Measurements from ENCODE around the gene ARF3.

Gene ARF3

DNA sequence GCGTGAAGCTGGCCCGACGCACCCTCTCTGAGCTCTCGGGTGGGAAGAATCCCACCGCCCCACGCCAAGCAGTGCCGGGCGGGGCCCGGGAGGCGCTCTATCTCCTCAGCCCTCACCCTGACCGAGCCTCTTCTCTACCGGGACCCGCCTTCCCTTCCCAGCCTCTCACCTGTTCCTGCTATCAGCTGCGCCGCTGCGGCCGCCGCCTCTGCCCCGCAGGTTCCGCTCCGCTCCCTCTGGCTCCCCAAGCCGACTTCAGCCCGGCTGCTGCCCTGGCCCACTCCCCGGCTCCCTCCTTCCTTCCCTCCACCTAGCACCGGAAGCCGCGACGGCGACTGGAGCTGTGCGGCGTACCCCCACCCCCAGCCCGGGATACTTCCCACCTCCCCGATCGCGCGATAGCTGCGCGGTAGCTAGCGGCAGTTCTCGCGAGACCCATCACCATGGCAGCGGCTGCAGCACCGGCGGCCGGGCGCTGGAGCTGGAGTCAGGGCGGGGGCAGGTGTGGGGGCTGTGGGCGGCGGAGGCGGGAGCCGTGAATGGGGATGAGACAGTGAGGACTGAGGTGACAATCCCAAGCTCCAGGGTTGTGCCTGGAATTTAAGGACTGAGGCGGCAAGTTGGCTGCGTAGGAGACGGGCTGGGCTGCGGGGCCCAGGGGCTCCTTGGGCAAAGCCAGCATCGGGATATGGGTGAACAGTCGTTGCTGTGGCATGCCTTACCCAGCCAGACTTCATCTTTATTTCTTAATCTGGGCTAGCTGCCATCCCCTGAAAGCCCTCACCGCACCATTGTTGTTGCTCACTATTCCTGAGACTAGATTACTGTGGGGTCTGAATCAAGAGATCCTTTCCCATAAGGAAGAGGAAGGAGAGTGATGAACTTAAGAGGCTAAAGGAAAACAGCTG lies at the start of gene ARF3:
ARF3 (minus strand) TSS at position 347 of the 908 bp plus-strand sequence. CDS start 16,392 bp downstream, outside the sequence.
- no peak for TF ChIP-seq JUND (IDR thresholded peaks at IDR 0.05; ENCODE audit: low read depth)
- peak; percentile 96 to 97 for DNase-seq (ENCODE audit: low read depth in 1 of 2, low spot score in 1 of 2)
- in situ Hi-C loops (cut with HindIII; ENCODE audit: low pct_unique_long_range_greater_than_20kb, low sequenced_read_pairs), result no loop called here

DNA sequence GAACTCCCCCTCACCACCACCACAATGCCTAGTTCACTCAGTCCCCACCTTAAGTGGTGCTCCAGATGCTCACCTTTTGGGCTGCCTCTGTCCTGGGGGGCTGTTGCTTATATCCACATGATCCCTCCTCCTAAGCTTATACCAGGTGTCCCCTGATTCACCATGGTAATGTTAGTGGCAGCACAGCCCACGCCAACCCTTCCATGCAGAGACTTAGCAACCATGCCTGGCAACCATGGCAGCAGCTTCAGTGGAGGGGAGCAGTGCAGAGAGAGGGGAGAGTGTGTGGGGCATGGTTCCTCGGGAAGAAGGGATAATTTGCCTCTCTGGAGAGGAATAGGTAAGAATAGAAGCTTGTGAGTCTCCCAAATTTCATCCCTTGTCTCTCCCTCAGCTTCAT lies 43.1 kb upstream of the ARF3 start:
- in situ Hi-C loops (cut with HindIII; ENCODE audit: low pct_unique_long_range_greater_than_20kb, low sequenced_read_pairs), result no loop called here
- no peak for TF ChIP-seq JUND (IDR thresholded peaks at IDR 0.05; ENCODE audit: low read depth)
- DNase-seq (ENCODE audit: low read depth in 1 of 2, low spot score in 1 of 2), result no peak

DNA sequence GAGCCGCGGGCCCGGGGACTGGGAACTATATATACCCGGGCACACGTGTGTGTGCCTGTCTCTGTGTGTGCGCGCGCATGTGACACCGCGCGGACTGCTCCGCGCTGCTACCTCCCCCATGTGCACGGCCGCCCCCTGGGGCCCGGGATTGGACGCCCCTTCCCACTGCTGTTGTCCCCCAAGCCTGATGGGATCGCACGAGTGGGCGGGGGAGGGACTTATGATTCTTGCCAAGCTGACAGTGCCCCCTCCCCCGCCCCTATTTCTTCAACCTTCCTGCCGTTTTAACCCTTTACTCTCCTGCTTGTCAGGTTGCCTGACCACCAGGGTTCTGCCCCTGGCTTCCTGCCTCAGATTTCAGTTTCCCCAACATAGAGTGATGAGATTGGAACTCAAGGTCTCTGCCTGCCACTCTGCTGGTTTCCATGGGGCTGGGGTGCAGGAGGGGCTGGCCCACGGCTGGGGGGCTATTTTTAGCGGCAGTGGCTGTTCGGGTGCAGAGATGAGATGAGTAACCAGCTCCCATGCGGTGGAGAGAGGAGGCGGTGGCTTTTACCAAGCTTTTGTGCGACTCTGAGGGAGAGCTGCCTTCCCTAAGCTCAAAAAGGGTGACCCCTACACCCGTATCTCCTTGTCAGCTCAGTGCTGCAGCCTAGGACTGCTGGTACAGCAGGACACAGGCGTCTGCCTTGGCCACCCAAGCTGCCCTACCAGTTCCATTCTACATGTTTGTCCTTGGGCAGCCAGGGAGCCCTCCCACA lies 42.3 kb upstream of the ARF3 start, which contains the start of gene DDN:
DDN (minus strand) TSS at position 5 of the 761 bp plus-strand sequence. CDS start 88 bp downstream, outside the sequence.
- in situ Hi-C loops (cut with HindIII; ENCODE audit: low pct_unique_long_range_greater_than_20kb, low sequenced_read_pairs), result no loop called here
- DNase-seq (ENCODE audit: low read depth in 1 of 2, low spot score in 1 of 2), result peak; percentile 47 to 75
- TF ChIP-seq JUND (IDR thresholded peaks at IDR 0.05; ENCODE audit: low read depth), result no peak

DNA sequence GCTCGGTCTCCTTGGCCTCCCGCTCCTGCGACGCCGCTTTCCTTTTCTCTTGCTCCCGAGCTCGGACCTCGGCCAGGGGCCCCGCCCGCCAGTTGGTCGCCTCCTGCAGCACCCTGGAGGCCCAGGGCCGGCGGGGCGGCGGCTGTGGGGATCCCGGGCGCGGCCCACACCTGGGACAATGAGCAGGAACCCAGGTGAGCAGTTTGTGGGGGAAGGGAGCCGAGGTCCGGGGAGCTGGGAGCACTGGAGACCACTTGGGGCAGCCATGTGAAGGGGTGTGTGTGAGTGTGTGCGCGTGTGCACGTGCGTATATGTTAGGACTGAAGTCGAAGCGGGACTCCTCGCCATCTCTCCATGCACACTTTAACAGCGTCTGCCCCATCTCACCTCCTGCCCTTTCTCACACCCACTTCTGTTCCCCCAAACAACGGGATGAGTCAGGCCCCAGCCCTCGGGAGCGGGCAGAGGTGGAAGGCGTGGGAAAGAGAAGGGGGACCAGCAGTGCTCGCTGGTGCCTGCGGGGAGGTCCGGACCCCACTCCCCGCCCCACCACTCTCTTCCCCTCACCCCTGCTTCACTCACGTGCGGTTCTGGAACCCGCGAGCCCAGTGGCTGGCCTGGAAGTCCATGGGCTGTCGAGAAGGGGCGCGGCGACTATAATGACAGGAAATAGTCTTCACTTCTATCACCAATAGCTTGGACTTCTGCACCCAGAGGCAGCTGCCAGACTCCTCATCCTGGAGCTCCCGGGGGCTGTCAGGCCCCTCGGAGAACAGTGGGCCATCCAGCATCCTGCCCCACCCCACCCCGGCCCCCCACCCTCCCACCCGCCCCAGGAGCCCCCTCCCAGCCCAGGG lies 41.4 kb upstream of the ARF3 start:
- no peak for DNase-seq (ENCODE audit: low read depth in 1 of 2, low spot score in 1 of 2)
- no peak for TF ChIP-seq JUND (IDR thresholded peaks at IDR 0.05; ENCODE audit: low read depth)
- in situ Hi-C loops (cut with HindIII; ENCODE audit: low pct_unique_long_range_greater_than_20kb, low sequenced_read_pairs), result no loop called here

DNA sequence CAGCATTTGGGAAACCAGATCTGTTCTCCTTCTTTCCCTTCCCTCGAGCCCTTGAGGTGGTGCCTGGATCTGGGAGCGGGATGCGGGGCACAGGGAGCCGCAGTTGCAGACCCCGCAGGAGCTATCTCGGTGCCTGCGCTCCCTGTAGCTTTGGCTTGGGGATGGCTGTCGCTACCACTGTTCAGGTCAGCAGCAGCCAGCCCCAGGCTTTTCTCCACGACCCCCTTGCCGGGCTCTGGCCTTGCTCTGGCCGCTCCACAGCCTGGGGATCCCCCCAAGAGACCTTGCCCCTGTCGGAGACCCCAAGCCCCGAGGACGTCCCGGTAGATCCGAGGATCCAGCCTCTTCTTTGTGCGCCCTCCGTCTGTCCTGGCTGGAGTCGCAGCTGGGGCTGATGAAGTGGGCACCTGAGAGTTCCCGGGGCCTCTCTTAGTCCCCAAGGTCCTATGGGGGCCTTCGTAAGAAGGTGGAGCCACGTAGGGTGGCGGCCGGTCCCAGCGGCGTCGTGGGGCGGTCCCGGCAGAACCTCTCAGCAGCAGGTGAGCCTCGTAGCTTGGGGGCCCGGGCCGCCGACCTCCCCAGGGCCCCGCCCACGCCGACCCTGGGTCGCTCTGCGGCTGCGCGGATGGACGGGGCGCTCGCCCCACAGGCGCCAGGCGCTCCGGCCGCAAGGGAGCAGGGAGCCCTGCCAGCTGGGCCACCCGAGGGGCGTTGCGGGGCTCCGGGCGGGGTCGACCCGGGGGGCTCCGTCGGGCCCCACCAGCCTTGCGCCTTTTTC lies 40.6 kb upstream of the ARF3 start:
- in situ Hi-C loops (cut with HindIII; ENCODE audit: low pct_unique_long_range_greater_than_20kb, low sequenced_read_pairs), result no loop called here
- TF ChIP-seq JUND (IDR thresholded peaks at IDR 0.05; ENCODE audit: low read depth), result no peak

DNA sequence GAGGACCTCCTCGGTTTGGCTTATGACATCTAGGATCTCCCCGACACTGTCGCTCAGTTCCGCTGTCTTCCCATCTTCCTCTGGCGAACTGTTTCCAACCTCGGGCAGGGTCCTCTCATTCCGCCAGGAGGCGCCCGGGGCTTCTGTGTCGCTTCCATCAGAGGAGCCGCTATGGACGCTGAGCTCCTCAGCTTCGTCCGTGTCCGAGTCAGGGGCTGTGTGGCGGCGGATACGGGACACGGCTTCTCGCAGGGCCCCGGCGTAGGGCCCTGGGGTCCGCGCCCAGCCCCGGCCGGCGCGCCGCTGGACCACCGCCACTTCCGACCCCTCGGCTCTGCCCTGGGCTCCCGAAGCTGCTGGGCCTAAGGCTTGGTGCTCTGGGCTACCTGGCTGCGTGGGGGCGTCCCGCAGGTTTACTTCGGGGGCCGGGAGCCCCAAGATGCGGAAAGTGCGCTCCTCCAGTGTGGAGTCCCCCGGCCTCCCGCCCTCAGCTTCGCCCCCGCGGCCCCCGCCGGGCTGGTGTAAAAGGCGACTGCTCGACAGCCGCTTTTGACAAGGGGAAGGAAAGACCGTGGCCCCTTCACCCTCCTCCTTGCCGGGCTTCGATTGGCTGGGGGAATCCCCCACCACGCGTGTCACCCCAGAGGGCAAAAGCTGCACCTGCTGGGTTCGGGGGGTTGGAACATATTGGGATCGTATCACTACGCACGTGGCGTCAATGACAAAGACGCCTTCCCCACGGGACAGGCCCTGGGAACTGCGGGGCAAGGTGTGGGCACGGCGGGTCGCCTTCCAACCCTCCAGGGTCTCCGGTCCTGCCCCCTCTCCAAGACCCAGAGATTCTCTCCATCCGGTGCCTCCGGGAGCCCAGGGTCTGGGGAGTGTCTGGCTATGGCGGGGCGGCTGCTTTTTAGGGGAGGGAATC lies 39.8 kb upstream of the ARF3 start:
- in situ Hi-C loops (cut with HindIII; ENCODE audit: low pct_unique_long_range_greater_than_20kb, low sequenced_read_pairs), result no loop called here
- no peak for TF ChIP-seq JUND (IDR thresholded peaks at IDR 0.05; ENCODE audit: low read depth)
- DNase-seq (ENCODE audit: low read depth in 1 of 2, low spot score in 1 of 2), result no peak

More for the DNA sequence above, 40.6 kb upstream of the ARF3 start:
- no peak for DNase-seq (ENCODE audit: low read depth in 1 of 2, low spot score in 1 of 2)

DNA sequence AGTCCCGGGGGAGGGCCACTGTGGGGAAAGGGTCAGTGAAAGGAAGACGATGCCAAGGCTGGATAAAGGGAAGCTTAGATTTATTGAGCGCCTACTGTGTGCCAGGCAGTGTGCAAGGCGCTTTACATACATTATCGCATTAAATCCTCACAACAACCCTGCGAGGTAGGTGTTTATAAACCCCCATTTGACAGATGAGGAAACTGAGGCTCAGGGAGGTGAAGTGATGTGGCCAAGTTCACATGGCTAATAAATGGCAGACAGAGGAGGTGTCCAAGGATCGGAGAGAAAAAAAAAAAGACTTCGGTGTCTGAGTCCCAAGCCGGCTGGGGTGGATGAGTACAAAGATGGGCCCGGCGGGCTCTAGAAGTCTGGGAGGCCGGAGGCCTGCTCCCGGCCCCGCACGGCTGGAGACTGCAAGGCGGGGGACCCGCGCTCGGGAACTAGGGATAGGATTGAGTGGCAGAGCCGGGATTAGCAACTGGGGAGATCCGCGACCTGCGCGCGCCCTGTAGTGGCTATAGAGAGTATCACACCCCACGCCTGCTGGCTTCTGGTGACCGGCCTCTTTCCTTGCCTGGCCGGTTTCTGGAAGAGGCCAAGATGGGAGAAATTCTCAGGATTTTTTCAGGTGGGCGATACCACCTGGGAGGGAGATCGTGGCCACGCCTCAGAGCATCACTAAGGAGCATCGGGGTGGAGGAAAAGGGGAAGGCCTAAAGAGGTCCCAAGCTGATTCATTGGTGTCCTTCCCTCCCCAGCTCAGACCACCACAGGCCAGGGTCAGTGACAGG lies 38.0 kb upstream of the ARF3 start:
- DNase-seq (ENCODE audit: low read depth in 1 of 2, low spot score in 1 of 2), result peak; percentile 91 to 100
- in situ Hi-C loops (cut with HindIII; ENCODE audit: low pct_unique_long_range_greater_than_20kb, low sequenced_read_pairs), result no loop called here

DNA sequence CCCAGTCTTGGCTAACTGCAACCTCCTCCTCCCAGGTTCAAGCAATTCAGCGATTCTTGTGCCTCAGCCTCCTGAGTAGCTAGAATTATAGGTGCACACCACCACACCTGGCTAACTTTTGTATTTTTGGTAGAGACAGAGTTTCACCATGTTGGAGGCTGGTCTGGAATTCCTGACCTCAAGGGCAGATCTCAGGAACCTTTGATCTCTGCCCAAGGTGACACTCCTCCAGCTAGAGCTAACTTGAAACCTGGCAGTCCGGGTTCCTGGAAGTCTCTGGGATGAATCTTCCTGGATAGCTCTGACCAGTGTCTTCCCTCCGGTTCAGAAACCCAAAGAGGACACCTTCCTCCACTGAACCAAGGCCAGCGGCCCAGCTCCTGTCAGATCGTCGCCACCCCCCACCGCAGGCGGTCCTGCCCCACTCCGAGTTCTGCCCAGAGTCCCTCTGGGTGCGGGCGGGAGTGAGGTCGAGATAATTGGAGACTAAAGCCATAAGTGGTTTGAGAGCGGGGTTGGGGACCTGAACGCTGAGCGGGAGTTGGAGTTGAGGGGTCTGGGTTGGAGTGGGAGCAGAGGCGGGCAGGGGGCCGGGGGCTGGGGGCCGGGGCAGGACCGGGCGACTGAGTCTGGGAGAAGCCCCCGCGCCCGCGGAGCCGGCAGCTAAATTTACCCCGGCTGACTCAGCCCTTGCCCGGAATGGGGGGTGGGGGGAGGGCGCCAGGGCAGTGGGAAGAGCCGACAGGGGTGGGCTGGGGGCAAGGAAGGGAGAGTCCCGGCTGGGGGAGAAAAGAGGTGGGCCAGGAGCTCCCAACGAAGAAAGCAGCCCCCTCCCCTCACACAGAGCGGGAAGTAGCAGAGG lies 37.2 kb upstream of the ARF3 start:
- in situ Hi-C loops (cut with HindIII; ENCODE audit: low pct_unique_long_range_greater_than_20kb, low sequenced_read_pairs), result no loop called here
- DNase-seq (ENCODE audit: low read depth in 1 of 2, low spot score in 1 of 2), result no peak
- TF ChIP-seq JUND (IDR thresholded peaks at IDR 0.05; ENCODE audit: low read depth), result no peak

More for the DNA sequence above, 38.0 kb upstream of the ARF3 start:
- no peak for TF ChIP-seq JUND (IDR thresholded peaks at IDR 0.05; ENCODE audit: low read depth)

DNA sequence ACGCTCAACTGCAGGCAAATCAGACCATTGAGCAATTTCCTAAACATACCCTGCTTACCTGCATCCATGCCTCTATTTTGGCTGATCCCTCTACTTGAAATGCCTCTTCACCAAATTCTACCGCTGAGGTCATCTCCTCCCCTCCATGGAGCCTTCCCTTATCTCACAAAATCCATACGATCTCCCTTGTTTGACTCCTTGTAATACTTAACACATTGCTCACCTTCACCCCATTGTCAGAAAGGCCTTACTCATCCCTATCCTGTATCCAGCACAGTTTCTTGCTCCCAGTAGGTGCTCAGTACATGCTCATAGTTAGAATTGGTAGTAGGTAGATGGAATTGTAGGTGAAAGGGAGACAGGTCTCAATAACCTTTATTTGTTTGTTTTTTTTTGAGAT lies 36.5 kb upstream of the ARF3 start:
- no peak for DNase-seq (ENCODE audit: low read depth in 1 of 2, low spot score in 1 of 2)
- TF ChIP-seq JUND (IDR thresholded peaks at IDR 0.05; ENCODE audit: low read depth), result no peak
- in situ Hi-C loops (cut with HindIII; ENCODE audit: low pct_unique_long_range_greater_than_20kb, low sequenced_read_pairs), result no loop called here

All from T47D (cell line).